IPS-18c (cell line): ENCODE data around the gene CFAP161.

Source experiments
- H3K4me3 ChIP-seq: 2 replicates; pipeline ENCODE4 v1.7.0; 2013; ENCODE audit warnings: low read depth, mild to moderate bottlenecking, low read length, moderate library complexity; ENCODE audit not compliant: insufficient read depth
- H3K9me3 ChIP-seq: one replicate; pipeline ENCODE4 v1.6.1; 2013; ENCODE audit warnings: mild to moderate bottlenecking, low read length, moderate library complexity; ENCODE audit not compliant: control insufficient read depth, insufficient read depth

The CFAP161 gene

GRCh38 chr15:81133782-81134461 is at the start of gene CFAP161:
Gene CFAP161 (plus strand): TSS chr15:81134270. CDS start chr15:81134330, 60 bp downstream.
- Histone ChIP-seq H3K4me3 (peak within 1 kb of the TSS; percentile 63; the same call in 1 of the 2 replicates), H3K9me3 (no peaks in the 10 kb centered on the region)

- no peaks in the 10 kb centered on the region for H3K9me3 ChIP-seq
- no peak overlapping the region for H3K4me3 ChIP-seq
These were observed 49.4 kb upstream of the CFAP161 start for GRCh38 chr15:81084716-81085115.

- no peak overlapping the region for H3K4me3 ChIP-seq
These were observed 48.9 kb upstream of the CFAP161 start for GRCh38 chr15:81085213-81085612.

GRCh38 chr15:81085898-81086297 is 48.2 kb upstream of the CFAP161 start:
- H3K9me3 ChIP-seq: no peaks in the 10 kb centered on the region

More at GRCh38 chr15:81085213-81085612, 48.9 kb upstream of the CFAP161 start:
- no peaks in the 10 kb centered on the region for H3K9me3 ChIP-seq

GRCh38 chr15:81087066-81087465 is 47.0 kb upstream of the CFAP161 start:
- Histone ChIP-seq H3K4me3 (no peak overlapping the region), H3K9me3 (no peaks in the 10 kb centered on the region)

More at GRCh38 chr15:81085898-81086297, 48.2 kb upstream of the CFAP161 start:
- H3K4me3 ChIP-seq: no peak overlapping the region

- H3K4me3 ChIP-seq: no peak overlapping the region
- no peaks in the 10 kb centered on the region for H3K9me3 ChIP-seq
These were observed 46.4 kb upstream of the CFAP161 start for GRCh38 chr15:81087694-81088093.

- H3K4me3 ChIP-seq: no peak overlapping the region
- H3K9me3 ChIP-seq: no peaks in the 10 kb centered on the region
These were observed 45.5 kb upstream of the CFAP161 start for GRCh38 chr15:81088470-81089013.

GRCh38 chr15:81091889-81092558 is 42.0 kb upstream of the CFAP161 start:
- H3K4me3 ChIP-seq: no peak overlapping the region
- H3K9me3 ChIP-seq: no peaks in the 10 kb centered on the region

GRCh38 chr15:81092559-81092902 is 41.5 kb upstream of the CFAP161 start:
- Histone ChIP-seq H3K4me3 (no peak overlapping the region), H3K9me3 (no peaks in the 10 kb centered on the region)

GRCh38 chr15:81093961-81094360 is 40.1 kb upstream of the CFAP161 start:
- no peak overlapping the region for H3K4me3 ChIP-seq

GRCh38 chr15:81095690-81096365 is 38.2 kb upstream of the CFAP161 start:
- Histone ChIP-seq H3K4me3 (no peak overlapping the region), H3K9me3 (no peaks in the 10 kb centered on the region)

More at GRCh38 chr15:81093961-81094360, 40.1 kb upstream of the CFAP161 start:
- H3K9me3 ChIP-seq: no peaks in the 10 kb centered on the region

- Histone ChIP-seq H3K9me3 (no peaks in the 10 kb centered on the region), H3K4me3 (no peak overlapping the region)
These were observed 37.7 kb upstream of the CFAP161 start for GRCh38 chr15:81096398-81096797.

GRCh38 chr15:81097116-81097889 is 36.8 kb upstream of the CFAP161 start:
- H3K9me3 ChIP-seq: no peaks in the 10 kb centered on the region

GRCh38 chr15:81097890-81098280 is 36.2 kb upstream of the CFAP161 start:
- no peak overlapping the region for H3K4me3 ChIP-seq
- no peaks in the 10 kb centered on the region for H3K9me3 ChIP-seq

More at GRCh38 chr15:81097116-81097889, 36.8 kb upstream of the CFAP161 start:
- H3K4me3 ChIP-seq: no peak overlapping the region

- Histone ChIP-seq H3K4me3 (no peak overlapping the region), H3K9me3 (no peaks in the 10 kb centered on the region)
These were observed 35.7 kb upstream of the CFAP161 start for GRCh38 chr15:81098349-81098748.

- Histone ChIP-seq H3K9me3 (no peaks in the 10 kb centered on the region), H3K4me3 (no peak overlapping the region)
These were observed 35.0 kb upstream of the CFAP161 start for GRCh38 chr15:81098861-81099651.
